Spleen (tissue), 11 donors: ENCODE data around the gene PEX11B. TPM values are rescaled to one million over a fixed set of nuclear protein-coding genes. Genes with fewer than 3 reads are reported as not detected.

Source experiments
- DNase-seq: peaks from one replicate; pipeline ENCODE4 v3.0.0-alpha.2; 2020
- H3K27ac ChIP-seq, 8 donors: fragments of 200-600 bp; sonication (generic) in 7 of 8; 1 replicate in 4 of 8; 2 replicates in 4 of 8; pipeline versions ENCODE4 v1.5.0 to v1.8.0; 2016 to 2021; ENCODE audit warnings: inconsistent platforms in 4 of 8, mild to moderate bottlenecking in 4 of 8, moderate library complexity in 1 of 8
- H3K27me3 ChIP-seq, 7 donors: fragments of 200-600 bp; sonication (generic) in 6 of 7; replicated peaks in 1 of 7; 1 replicate in 4 of 7; 2 replicates in 3 of 7; pipeline versions ENCODE4 v1.5.0 to v1.8.0; 2016 to 2021; ENCODE audit warnings: inconsistent platforms in 3 of 7, mild to moderate bottlenecking in 1 of 7
- H3K36me3 ChIP-seq, 6 donors: fragments of 200-600 bp; sonication (generic) in 5 of 6; 1 replicate in 4 of 6; 2 replicates in 2 of 6; pipeline versions ENCODE4 v1.5.0 to v1.8.0; 2016 to 2021; ENCODE audit warnings: inconsistent platforms in 2 of 6
- H3K4me1 ChIP-seq, 6 donors: fragments of 200-600 bp; sonication (generic) in 5 of 6; 1 replicate in 3 of 6; 2 replicates in 3 of 6; pipeline versions ENCODE4 v1.5.0 to v1.8.0; 2016 to 2021; ENCODE audit warnings: inconsistent platforms in 3 of 6
- H3K4me3 ChIP-seq, 8 donors: fragments of 200-600 bp; sonication (generic) in 7 of 8; 1 replicate in 4 of 8; 2 replicates in 4 of 8; pipeline versions ENCODE4 v1.5.0 to v1.8.0; 2016 to 2021; ENCODE audit warnings: inconsistent platforms in 4 of 8, mild to moderate bottlenecking in 4 of 8, moderate library complexity in 2 of 8
- H3K9me3 ChIP-seq, 8 donors: fragments of 200-600 bp; sonication (generic) in 7 of 8; 1 replicate in 4 of 8; 2 replicates in 4 of 8; pipeline versions ENCODE4 v1.5.0 to v1.8.0; 2016 to 2021; ENCODE audit warnings: inconsistent platforms in 4 of 8
- CTCF ChIP-seq, 11 experiments: fragments of 200-600 bp in 7 of 11; fragments of 450-650 bp in 4 of 11; sonication (generic) in 4 of 11; IDR thresholded peaks in 8 of 11; conservative IDR thresholded peaks in 3 of 11; 1 replicate in 7 of 11; 2 replicates in 4 of 11; pipeline versions ENCODE4 v1.4.0 to v1.8.0; 2016 to 2021; ENCODE audit warnings: antibody characterized with exemption in 11 of 11, inconsistent platforms in 4 of 11, mild to moderate bottlenecking in 1 of 11
- POLR2A ChIP-seq, 3 donors: fragments of 450-650 bp; IDR thresholded peaks; one replicate each; pipeline ENCODE4 v1.5.1; 2017; ENCODE audit warnings: antibody characterized with exemption in 3 of 3, mild to moderate bottlenecking in 1 of 3
- POLR2AphosphoS5 ChIP-seq, 3 donors: sonication (generic); formaldehyde crosslinking; IDR thresholded peaks; one replicate each; pipeline ENCODE4 v1.5.1; 2017; ENCODE audit warnings: antibody characterized with exemption in 3 of 3
- WGBS, 5 donors: extraction: QIAGEN DNeasy Blood & Tissue Kit in 3 of 5; methylation state at CpG; one replicate each; pipeline versions ENCODE4 v1.1.5 to v1.1.7; 2013 to 2018; 5-methylcytosine and 5-hydroxymethylcytosine counted together
- intact Hi-C: fragments of 100-400 bp; cut with DNase I; formaldehyde crosslinking; loops from one replicate; pipeline ENCODE4 v1.15.0; 2023; ENCODE audit warnings: low total_unique reads
- polyA plus RNA-seq, 3 donors: library from polyadenylated mRNA; stranded (reverse); fragments of 200-250 nt; gene quantifications; one replicate each; pipeline ENCODE4 v1.2.1, GENCODE V29; 2013
- total RNA-seq, 7 donors: library from RNA; depleted of rRNA in 3 of 7; stranded (reverse); fragments of >200 nt in 3 of 7; fragmentation: NEBNext Ultra II Directional in 4 of 7; extraction: Animal tissue kit (Norgen Biotek cat#: 25700) in 4 of 7; gene quantifications; one replicate each; pipeline versions ENCODE4 v1.1.0 to v1.2.1, GENCODE V29; 2016 to 2021
- donor health status: healthy with polysubstance abuse.
- donor health status: DM: no; HTN: no; CAD: no; lungs with moderate emphysema.
- donor health status: DM: no; HTN: no; CAD: no.
- donor health status: Bipolar disorder and iron deficiency.
- donor health status: healthy.
- donor health status: DM: no; HTN: no; CAD: no.
- donor health status: DM: yes; HTN: yes; CAD: no.

PEX11B gene
- total and polyA plus RNA-seq, 10 donors: 20.3 to 35.4 (median 27.4) TPM

- peaks cover 0 to 12% (median 9%) of the 10 kb centered on the region in 8 donors for H3K9me3 ChIP-seq
- peaks cover 0 to 14% (median 0%) of the 10 kb centered on the region in 7 donors for H3K27me3 ChIP-seq
- DNase-seq: peak; percentile 99
- peaks cover 22 to 84% (median 60%) of the 10 kb centered on the region in 6 donors for H3K4me1 ChIP-seq
- H3K4me3 ChIP-seq: peak within 1 kb of the TSS; percentile 43 to 80 (median 54)
- 0 to 1% (median 1%) methylated on average over 27 to 37 of the region's 37 CpGs for WGBS, 5 donors
- intact Hi-C loops: no loop called here
- H3K36me3 ChIP-seq: peaks cover 0 to 6% (median 0%) of the 10 kb centered on the region in 6 donors
- peak within 1 kb of the TSS; percentile 90 to 98 (median 92) for H3K27ac ChIP-seq
- TF ChIP-seq POLR2AphosphoS5 (IDR thresholded peaks at IDR 0.05) (peak; percentile 91 to 99 (median 98)), POLR2A (IDR thresholded peaks at IDR 0.05) (peak; percentile 16 to 96 (median 53)), CTCF (IDR thresholded peaks at IDR 0.05 in 8 of 11, conservative IDR thresholded peaks at IDR 0.05 in 3 of 11) (peak in 1 of 11 experiments; percentile 29)
Measured at GRCh38 chr1:145964328-145965118, 46.0 kb upstream of the PEX11B start, which contains the start of the genes ANKRD34A and POLR3GL. Gene ANKRD34A, minus strand, starts transcription at chr1:145964575. Its CDS starts 2,816 bp downstream, at chr1:145961759. Gene POLR3GL, plus strand, starts transcription at chr1:145964690. Its CDS starts 10,176 bp downstream, at chr1:145974866.

GRCh38 chr1:145963265-145964019, 44.9 kb upstream of the PEX11B start:
- Histone ChIP-seq H3K27ac (peak overlapping the region; percentile 90 to 98 (median 92)), H3K27me3 (peaks cover 0 to 14% (median 0%) of the 10 kb centered on the region in 7 donors), H3K9me3 (peaks cover 0 to 12% (median 9%) of the 10 kb centered on the region in 8 donors), H3K36me3 (peaks cover 0 to 6% (median 0%) of the 10 kb centered on the region in 6 donors), H3K4me3 (peak overlapping the region in 7 of 8 donors; percentile 43 to 80 (median 52)), H3K4me1 (peaks cover 31 to 87% (median 71%) of the 10 kb centered on the region in 6 donors)
- intact Hi-C loops: no loop called here
- 43 to 62% (median 58%) methylated on average over 5 of the region's 5 CpGs for WGBS, 5 donors
- TF ChIP-seq CTCF (IDR thresholded peaks at IDR 0.05 in 8 of 11, conservative IDR thresholded peaks at IDR 0.05 in 3 of 11) (no peak), POLR2A (IDR thresholded peaks at IDR 0.05) (no peak), POLR2AphosphoS5 (IDR thresholded peaks at IDR 0.05) (no peak)
- DNase-seq: no peak

- TF ChIP-seq CTCF (IDR thresholded peaks at IDR 0.05 in 8 of 11, conservative IDR thresholded peaks at IDR 0.05 in 3 of 11): no peak
- no peak for TF ChIP-seq POLR2A (IDR thresholded peaks at IDR 0.05)
- TF ChIP-seq POLR2AphosphoS5 (IDR thresholded peaks at IDR 0.05): no peak
- DNase-seq: peak; percentile 85
- H3K4me1 ChIP-seq: peaks cover 34 to 92% (median 75%) of the 10 kb centered on the region in 6 donors
- intact Hi-C loops: no loop called here
- peak overlapping the region; percentile 53 to 98 (median 92) for H3K27ac ChIP-seq
- H3K9me3 ChIP-seq: peaks cover 0 to 10% (median 7%) of the 10 kb centered on the region in 8 donors
- H3K4me3 ChIP-seq: peak overlapping the region; percentile 44 to 80 (median 58)
- H3K36me3 ChIP-seq: peaks cover 0 to 4% (median 0%) of the 10 kb centered on the region in 6 donors
- H3K27me3 ChIP-seq: peaks cover 0 to 14% (median 0%) of the 10 kb centered on the region in 7 donors
- WGBS, 5 donors: 6 to 9% (median 7%) methylated on average over 16 to 31 of the region's 36 CpGs
Measured at GRCh38 chr1:145962157-145963102, 43.9 kb upstream of the PEX11B start.
